Measurements from ENCODE around the gene PRDM10. TPM values are rescaled to one million over a fixed set of nuclear protein-coding genes. Genes with fewer than 3 reads are reported as not detected.
A peak's percentile ranks its signal among the peaks of the same experiment; 100 is the strongest.
"Not testable (repeated sequence)": the region's sequence is repeated elsewhere in the genome, so short reads cannot be mapped to it uniquely, and the experiment has no call there.

The PRDM10 gene
- total RNA-seq, 1 donor from 2014 or later: 4.9 TPM

DNA sequence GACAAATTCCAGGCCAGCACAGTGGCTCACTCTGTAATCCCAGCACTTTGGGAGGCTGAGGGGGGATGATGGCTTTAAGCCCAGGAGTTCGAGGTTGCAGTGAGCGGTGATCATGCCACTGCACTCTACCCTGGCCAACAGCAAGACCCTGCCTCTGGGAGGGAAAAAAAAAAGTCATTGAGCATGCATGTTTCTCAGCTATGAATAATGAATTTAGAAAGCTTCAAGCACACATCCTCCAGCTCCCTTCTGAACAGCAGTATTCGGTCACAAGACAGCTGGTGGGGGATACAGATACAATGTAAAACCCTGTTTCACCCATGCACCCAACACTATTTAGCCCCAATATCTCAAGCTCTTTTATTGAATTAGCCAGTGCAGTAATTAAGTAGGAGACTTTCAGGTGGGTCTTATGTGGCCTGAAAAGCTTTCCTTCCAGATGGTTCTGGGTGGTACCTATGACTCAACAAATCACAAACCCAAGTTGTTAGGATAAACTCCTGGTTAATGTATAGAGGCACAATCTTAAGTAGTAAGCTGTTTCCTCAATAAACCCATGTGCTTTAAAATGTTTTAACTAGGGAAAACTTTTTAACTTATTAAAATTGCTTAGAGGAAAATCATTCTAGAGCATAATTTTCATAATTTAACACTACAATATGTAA lies 13.4 kb downstream of the PRDM10 start:
- ATAC-seq (ENCODE audit: poor library complexity) (no peak), DNase-seq (no peak)
- intact Hi-C loops (cut with DNase I): no loop called here

DNA sequence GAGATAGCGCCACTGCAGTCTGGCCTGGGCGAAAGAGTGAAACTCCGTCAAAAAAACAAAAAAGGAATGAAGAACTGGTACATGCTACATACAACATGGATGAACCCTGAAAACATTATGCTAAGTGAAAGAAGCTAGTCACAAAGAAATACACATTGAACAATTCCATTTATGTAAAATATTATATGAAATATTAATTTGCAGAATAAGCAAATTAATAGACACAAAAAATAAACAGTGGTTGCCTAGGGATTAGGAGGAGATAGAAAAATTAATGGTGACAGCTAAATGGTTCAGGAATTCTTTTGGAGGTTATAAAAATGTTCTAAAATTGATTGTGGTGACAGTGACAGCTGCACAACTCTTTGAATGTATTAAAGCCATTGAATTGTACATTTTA lies 14.7 kb downstream of the PRDM10 start:
- DNase-seq (no peak), ATAC-seq (ENCODE audit: poor library complexity) (no peak)
- intact Hi-C loops (cut with DNase I): no loop called here

DNA sequence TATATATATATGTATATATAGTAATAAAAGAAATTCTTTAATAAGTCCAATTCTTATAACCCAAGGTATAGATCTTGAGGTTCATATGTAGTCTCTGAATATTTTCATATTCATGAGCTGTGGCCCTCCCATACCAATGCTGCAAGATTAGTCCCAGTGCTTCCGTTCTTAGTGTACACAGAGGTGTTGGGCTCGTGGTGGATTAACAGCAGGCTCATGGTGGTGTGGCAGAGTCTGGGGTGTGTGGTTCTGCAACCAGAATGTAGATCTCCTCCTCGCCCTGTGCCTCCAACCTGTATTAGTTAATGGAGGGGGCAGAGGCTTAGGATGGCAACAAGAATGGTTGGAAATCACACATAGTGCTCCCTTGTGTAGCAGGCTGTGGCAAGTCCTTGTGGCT lies 16.8 kb downstream of the PRDM10 start:
- no peak for ATAC-seq (ENCODE audit: poor library complexity)
- DNase-seq: no peak
- intact Hi-C loops (cut with DNase I): no loop called here

DNA sequence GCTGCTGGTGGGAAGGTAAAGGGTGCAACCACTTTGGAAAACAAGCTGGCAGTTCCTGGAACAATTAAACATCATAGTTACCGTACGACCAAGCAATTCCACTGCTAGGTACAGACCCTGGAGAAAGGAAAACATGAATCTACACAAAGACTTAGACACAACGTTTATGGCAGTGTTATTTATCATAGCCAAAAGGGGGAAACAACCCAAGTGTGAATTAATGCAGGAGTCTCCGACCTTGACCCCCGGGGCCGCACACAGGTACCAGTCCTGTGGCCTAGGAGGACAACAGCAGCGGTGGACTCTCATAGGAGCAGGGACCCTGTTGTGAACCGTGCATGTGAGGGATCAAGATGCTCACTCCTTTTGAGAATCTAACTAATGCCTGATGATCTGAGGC lies 22.5 kb downstream of the PRDM10 start:
- DNase-seq: no peak
- intact Hi-C loops (cut with DNase I): no loop called here
- ATAC-seq (ENCODE audit: poor library complexity): no peak

DNA sequence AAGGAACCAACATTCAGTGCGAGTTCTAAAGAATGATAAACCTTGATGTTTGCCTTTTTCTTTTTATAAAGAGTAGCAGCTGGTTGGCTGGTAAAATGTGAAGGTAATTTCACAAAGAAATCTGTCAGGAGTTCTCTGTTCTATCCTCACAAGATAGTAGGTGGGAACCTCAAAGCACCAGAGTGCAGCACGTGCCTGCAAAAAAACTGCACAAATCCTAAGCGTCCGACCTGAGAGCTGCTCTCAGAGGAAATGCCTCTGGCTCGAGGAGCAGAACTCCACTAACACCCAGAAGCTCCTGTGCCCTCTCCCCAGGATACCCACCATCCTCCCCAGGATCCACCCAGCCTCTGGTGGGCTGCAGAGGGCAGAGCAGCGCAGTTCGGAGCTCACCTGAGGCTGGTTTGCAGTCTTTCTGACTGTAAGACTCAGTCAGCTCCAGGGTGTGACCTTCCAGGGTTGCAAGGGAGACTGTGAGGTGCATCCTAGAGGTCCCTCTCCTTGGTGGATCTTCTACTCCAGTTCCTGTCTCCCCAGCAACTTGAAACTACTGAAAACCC lies 23.5 kb downstream of the PRDM10 start:
- no peak for DNase-seq
- intact Hi-C loops (cut with DNase I): no loop called here
- no peak for ATAC-seq (ENCODE audit: poor library complexity)

DNA sequence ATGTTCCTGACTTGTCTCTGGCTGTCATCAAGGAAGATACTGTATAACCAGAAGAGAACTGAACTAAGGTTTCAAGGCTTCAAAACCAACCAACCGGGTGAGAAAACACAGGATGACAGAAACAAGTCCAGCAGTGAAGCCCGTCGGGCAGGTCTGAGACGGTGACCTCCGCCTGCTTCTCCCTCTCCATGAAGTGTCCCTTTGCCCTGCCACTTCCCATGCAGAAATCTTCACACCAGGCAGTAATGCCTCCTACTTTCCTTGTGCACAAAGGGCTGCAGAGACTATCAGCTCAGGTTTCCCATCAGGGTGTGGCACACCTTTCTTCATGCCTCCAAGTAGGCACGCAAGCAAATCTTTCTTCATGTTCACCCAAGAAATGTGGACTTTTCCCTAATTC lies 24.2 kb downstream of the PRDM10 start:
- intact Hi-C loops (cut with DNase I): no loop called here
- ATAC-seq (ENCODE audit: poor library complexity): no peak
- no peak for DNase-seq

DNA sequence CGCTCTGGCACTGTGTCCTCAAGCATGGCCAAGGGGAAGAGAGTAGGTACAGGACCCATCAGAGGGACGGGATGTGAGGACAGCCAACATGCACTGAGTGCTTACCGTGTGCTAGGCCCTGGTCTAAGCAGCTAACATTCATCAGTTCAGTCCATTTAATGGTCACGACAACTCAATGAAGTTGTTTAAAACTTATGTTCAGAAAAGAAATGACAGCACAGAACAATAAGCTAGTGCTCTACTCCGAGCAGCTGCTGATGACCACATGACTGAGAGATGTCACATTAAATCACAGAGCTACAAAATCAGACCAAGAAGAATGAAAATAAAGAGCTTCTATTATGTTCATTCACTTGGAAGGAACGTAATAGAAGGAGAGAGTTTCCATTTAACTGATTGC lies 26.3 kb downstream of the PRDM10 start:
- intact Hi-C loops (cut with DNase I): no loop called here
- DNase-seq (no peak), ATAC-seq (ENCODE audit: poor library complexity) (no peak)

DNA sequence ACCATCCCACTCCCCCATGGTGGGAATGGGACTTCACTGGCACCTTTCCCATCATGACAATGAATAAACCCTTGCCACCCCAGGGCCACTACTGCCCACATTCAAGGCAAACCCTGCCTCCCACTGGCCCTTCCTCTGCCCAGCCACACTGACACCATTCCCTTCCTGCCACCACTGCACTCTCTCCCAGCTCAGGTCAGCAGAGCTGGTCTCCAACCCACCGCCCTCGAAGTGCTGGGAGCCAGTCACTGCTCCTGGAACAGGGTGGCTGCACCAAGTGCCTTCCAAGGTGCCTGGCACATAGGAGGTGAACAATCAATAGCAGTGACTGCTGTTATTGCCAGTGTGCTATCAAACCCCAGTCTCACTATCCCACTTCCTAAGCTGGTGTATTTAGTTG lies 27.1 kb downstream of the PRDM10 start:
- intact Hi-C loops (cut with DNase I): no loop called here
- ATAC-seq (ENCODE audit: poor library complexity) (no peak), DNase-seq (no peak)

DNA sequence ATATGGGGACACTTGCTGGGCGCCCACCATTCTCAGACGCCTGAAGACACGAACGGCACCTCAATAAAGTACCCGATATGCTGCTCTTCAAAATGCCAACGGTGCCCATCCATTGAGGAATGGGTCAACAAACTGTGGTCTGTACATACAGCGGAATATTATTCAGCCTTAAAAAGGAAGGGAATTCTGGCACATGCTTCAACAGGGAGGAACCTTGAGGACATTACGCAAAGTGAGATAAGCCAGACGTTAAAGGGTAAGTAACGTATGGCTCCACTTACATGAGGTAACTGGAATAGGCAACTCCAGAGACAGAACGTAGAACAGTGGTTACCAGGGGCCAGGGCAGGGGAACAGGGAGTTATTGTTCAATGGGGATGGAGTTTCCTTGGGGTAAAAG lies 28.0 kb downstream of the PRDM10 start:
- intact Hi-C loops (cut with DNase I): no loop called here
- ATAC-seq (ENCODE audit: poor library complexity): no peak
- DNase-seq: no peak

DNA sequence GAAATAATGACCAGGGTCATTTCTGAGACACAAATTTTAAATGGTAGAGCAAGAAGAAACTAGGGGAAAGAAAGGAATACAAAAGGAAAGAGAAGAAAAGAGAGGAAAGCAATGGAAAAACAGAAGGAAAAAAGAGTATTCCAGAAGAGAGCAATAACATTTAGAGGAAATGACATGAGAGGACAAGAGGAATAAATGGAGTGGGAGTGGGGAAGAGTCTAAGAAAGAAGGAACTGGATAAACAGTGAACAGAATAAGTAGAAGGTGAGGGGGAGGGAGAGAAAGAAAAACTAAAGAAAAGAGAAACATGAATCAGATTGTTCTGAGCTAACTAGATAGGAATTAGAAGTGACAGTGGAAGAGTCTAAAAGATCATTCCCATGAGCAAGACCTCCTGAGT lies 28.4 kb downstream of the PRDM10 start:
- DNase-seq (no peak), ATAC-seq (ENCODE audit: poor library complexity) (no peak)
- intact Hi-C loops (cut with DNase I): no loop called here

DNA sequence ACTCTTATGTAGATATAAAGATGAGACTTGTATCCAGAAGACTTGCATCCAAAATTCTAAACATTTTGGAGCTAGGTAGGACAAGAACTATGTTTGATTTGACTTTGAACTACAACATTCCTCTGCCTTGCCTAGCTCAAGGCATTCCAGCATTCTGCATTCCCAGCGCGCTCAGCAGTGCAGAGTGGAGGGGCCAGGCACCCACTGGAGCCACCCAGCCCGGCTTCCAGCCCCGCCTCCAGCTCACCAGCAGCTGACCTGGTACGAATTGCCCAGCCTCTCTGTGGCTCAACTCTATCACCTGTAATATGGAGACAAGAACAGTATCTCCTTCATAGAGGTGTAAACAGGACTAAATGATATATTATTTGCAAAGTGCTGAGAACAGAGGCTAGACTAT lies 28.8 kb downstream of the PRDM10 start:
- DNase-seq: peak; percentile 59
- ATAC-seq (ENCODE audit: poor library complexity): peak; percentile 94
- intact Hi-C loops (cut with DNase I): no loop called here

DNA sequence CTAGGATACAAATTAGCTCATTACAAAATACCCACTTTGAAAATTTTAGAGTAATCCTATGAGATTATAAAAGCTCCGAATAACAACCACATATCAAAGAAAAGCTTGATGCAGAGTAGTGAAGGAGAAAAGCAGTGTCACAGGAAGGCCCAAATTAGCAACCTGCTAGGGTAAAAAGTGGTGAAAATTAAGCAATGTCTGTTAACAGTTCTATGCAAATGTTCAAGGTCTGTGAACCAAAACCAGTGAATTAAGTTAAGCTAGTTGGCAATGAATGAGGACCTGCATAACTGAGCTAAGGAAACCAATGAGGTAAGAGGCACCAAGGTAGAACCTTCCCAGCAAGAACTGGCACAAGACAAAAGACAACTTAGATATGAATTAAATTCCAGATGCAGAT lies 29.6 kb downstream of the PRDM10 start:
- intact Hi-C loops (cut with DNase I): no loop called here
- no peak for DNase-seq
- peak; percentile 19 for ATAC-seq (ENCODE audit: poor library complexity)

DNA sequence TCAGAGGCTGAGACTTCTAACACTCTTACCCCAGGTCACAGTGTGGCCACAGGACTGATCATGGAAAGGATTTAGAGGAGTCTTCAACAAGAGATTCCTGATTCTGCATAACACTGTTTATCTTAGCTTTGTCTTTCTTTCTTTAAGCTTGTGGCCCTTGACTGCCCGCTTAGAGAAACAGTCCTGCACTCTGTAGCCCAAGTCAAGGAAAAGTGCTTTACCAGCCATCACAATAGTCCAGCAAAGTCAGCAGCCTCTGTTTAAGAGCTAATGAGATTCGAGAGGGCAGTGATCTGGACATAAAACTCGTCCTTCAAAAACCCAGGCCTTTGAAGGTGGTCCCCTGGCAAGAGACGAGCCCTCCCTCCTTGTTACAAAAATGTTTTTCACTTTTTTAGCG lies 30.0 kb downstream of the PRDM10 start:
- ATAC-seq (ENCODE audit: poor library complexity): peak; percentile 28
- intact Hi-C loops (cut with DNase I): no loop called here
- no peak for DNase-seq

DNA sequence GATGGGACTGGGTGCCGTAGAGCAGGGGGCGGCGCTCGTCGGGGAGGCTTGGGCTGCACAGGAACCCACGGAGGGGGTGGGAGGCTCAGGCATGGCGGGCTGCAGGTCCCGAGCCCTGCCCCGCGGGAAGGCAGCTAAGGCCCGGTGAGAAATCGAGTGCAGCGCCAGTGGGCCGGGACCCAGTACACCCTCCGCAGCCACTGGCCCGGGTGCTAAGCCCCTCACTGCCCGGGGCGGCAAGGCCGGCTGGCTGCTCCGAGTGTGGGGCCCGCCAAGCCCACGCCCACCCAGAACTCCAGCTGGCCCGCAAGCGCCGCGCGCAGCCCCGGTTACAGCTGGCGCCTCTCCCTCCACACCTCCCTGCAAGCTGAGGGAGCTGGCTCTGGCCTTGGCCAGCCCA lies 30.8 kb downstream of the PRDM10 start:
- intact Hi-C loops (cut with DNase I); ATAC-seq (ENCODE audit: poor library complexity): not testable (repeated sequence)

DNA sequence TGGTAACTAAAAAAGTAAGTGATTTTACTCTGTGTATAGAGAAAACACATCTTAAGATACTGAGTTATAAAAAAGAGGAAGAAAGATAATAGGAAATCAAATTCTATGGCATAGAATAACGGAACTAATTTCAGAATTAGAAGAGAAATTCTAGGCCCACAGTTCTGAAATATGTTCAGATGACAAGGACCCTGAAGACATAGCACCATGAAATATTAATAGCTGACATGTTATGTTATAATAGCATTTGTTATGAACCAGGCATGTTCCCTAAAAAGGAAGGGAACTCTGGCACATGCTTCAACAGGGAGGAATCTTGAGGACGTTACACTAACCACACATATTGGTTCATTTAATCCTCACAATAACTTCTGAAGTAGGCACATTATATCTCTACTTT lies 32.7 kb downstream of the PRDM10 start:
- intact Hi-C loops (cut with DNase I): no loop called here
- ATAC-seq (ENCODE audit: poor library complexity): no peak

More for the DNA sequence above, 30.8 kb downstream of the PRDM10 start:
- DNase-seq: not testable (repeated sequence)

DNA sequence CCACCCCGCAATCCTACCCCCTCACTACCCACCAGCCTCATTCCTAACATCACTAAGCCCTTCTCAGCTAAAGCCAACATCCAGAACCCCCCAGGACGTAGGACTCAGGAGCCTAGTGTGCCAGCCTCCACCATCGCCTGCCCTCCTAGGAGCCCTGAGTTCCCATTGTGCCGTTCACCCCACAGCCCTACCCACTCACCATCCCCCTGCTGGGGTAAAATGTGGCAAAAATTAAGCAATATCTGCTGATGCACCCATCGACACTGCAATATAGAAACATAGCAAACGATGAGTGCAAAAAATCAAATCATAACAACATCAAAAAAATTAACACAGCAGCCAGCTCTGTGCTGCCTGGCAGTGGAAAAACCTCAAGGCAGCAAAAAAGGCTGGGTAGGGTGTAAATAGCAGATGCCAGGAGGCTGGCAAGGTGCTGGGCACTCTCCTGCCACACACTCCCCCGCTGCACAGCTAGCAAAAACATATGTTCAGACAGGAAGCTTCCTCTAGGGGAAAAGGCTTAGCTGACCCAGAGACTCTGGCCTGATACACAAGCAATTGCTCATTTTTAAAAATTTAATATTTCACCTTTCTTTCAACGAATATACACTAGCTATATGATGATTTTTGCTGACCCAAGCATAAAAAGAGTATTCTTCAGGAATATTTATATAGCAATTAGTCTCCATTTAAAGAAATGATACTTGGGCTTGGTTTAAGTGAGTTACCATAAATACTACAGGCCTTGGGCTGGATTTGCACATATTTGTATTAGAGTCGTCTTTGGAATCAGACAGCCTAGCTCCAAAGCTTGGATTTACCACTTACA lies 33.8 kb downstream of the PRDM10 start:
- ATAC-seq (ENCODE audit: poor library complexity) (no peak), DNase-seq (no peak)
- intact Hi-C loops (cut with DNase I): no loop called here

More for the DNA sequence above, 32.7 kb downstream of the PRDM10 start:
- no peak for DNase-seq

DNA sequence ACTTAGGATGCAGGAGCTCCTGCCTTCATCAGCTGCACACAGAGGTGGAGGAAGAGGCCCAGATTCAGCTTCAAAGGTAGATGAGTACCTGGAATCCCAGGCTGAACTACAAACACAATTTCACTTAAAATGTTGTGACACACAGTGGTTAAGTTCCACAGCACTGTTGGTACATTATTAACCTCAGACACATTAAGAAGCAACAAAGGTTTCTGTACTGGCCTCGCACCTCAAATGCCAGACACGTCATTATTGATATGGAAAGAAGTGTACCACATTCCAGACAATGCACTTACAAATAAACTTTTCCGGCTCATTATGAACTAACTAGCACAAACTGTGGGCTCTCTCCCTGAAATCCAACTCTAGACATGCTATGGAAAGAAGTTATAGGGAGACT lies 34.6 kb downstream of the PRDM10 start:
- DNase-seq (no peak), ATAC-seq (ENCODE audit: poor library complexity) (no peak)
- intact Hi-C loops (cut with DNase I): no loop called here

DNA sequence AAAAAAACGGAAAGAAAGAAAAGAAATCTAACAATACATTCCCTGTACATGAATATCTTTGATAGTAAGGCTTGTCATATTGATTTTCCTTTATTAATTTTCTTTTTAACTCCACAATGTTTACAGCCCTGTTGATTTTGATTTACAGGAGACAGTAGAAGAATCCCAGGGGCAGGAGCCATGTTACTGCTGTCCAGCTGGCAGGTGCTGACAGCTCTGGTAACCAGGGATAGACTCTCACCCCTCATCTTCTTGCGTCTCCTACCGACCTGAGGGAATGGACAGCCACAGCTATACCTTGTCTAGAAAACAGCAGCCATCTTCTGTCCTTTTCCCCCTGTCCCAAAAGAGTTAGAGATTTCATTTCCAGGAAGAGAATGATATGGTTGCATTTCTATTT lies 37.4 kb downstream of the PRDM10 start:
- no peak for DNase-seq
- intact Hi-C loops (cut with DNase I): no loop called here
- no peak for ATAC-seq (ENCODE audit: poor library complexity)

DNA sequence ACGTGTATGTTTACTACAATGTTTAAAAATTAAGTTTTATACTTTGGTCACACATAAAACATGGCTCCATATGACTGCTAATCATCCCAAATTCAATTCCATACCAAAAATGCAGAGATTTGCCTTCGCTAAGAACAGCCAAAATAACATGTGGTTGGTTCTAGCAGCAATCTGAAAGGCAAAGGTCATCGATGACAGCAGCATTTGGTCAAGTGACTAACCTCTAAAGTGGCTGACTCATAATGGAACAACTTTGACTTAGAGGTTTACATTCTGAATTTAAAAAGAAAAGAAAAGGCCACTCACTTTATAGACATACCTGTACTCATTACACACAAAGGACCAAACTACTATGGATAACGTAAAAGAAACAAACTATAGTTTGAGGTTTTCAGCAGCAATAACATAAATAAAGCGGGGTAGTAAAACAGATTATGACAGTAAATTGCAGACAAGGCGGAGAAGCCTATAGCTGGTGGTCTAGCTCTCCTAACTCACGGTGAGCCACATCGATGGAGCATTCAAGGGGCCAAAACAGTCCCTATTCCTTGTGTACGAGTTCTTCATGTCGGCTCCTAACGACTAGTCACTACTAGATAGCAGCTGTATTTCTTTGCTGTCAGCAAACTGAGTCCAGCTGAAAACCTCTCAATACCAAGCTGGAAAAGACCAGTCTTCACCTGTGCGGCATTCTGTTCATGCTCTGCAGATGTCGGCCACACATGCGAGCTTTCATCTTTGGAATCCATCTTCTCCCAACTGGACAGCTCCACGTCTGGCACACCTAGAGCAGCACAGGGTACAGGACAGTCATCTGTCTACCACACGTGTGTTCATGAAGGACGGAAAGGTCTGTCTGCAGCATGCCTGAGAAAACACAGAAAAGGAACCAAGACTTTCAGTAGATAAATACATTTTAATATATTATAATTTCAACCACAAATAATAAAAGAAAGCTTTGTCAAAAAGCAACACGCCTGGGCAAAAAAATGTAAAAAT lies 42.1 kb downstream of the PRDM10 start:
- DNase-seq (no peak), ATAC-seq (ENCODE audit: poor library complexity) (no peak)
- intact Hi-C loops (cut with DNase I): no loop called here
